Endothelial cell of umbilical vein (primary cell): ENCODE measurements around the gene SLC17A2. TPM values are rescaled to one million over a fixed set of nuclear protein-coding genes. Genes with fewer than 3 reads are reported as not detected.

Source experiments
- BruUV-seq: library from RNA; stranded (reverse); fragments of 400-500 nt; replicated peaks from 2 replicates; lab custom pipeline; 2021; lab: Mats Ljungman, UMichigan
- CTCF ChIA-PET: fragments of 300-600, 350-600 bp; sonication (Branson Sonifier 250); formaldehyde crosslinking; loops from one replicate; lab custom pipeline; 2021; ENCODE audit warnings: antibody characterized with exemption, inconsistent platforms; lab: Charles Lee
- POLR2A ChIA-PET: fragments of 300-600, 350-600 bp; sonication (Branson Sonifier 250); formaldehyde crosslinking; loops from one replicate; lab custom pipeline; 2021; ENCODE audit warnings: antibody characterized with exemption, inconsistent platforms; lab: Charles Lee
- DNase-seq: peaks from one replicate; pipeline ENCODE4 v3.0.0-alpha.2; 2011; ENCODE audit warnings: low read depth, low spot score
- FAIRE-seq: peaks from 2 replicates; lab custom pipeline; 2011; peaks lifted over from hg19 to GRCh38; lab: Jason Lieb, UNC
- H2AFZ ChIP-seq: 2 replicates; pipeline ENCODE4 v1.6.0; 2012; ENCODE audit warnings: low read depth, low read length, control low read depth, inconsistent platforms
- H3K27ac ChIP-seq: 2 replicates; pipeline ENCODE4 v1.5.1; 2011; ENCODE audit warnings: low read depth, mild to moderate bottlenecking, control low read depth, low read length, moderate library complexity; ENCODE audit not compliant: insufficient read depth
- H3K27me3 ChIP-seq, 2 experiments: 2 replicates each; pipeline versions ENCODE4 v1.6.0 to v1.6.1; 2011; ENCODE audit warnings: low read length in 2 of 2, mixed read lengths in 1 of 2; ENCODE audit not compliant: control insufficient read depth in 2 of 2, insufficient read depth in 2 of 2
- H3K36me3 ChIP-seq, 2 experiments: 2 replicates in 1 of 2; 3 replicates in 1 of 2; pipeline ENCODE4 v1.5.1; 2011; ENCODE audit warnings: low read length in 2 of 2, mild to moderate bottlenecking in 1 of 2, moderate library complexity in 1 of 2; ENCODE audit not compliant: control insufficient read depth in 2 of 2, insufficient read depth in 2 of 2; ENCODE audit errors: extremely low read depth in 1 of 2
- H3K4me1 ChIP-seq: 3 replicates; pipeline ENCODE4 v1.5.1; 2011; ENCODE audit warnings: mild to moderate bottlenecking, low read length; ENCODE audit not compliant: control insufficient read depth, insufficient read depth; ENCODE audit errors: extremely low read depth
- H3K4me2 ChIP-seq: 2 replicates; pipeline ENCODE4 v1.6.1; 2011; ENCODE audit warnings: low read length, control low read depth, mixed read lengths; ENCODE audit not compliant: insufficient read depth
- H3K4me3 ChIP-seq, 3 experiments: fragments of 200-600 bp in 1 of 3; sonication (generic), shearing (Covaris generic) in 1 of 3; replicated peaks in 1 of 3; 2 replicates each; pipeline ENCODE4 v1.5.1; 2011 to 2016; ENCODE audit warnings: control low read depth in 3 of 3, low read length in 3 of 3, mild to moderate bottlenecking in 2 of 3, inconsistent platforms in 1 of 3, low read depth in 1 of 3, moderate library complexity in 1 of 3; ENCODE audit not compliant: insufficient read depth in 1 of 3
- H3K79me2 ChIP-seq: 2 replicates; pipeline ENCODE4 v1.6.0; 2012; ENCODE audit warnings: low read length, inconsistent platforms; ENCODE audit not compliant: control insufficient read depth, insufficient read depth
- H3K9ac ChIP-seq: replicated peaks from 2 replicates; pipeline ENCODE3; 2011; ENCODE audit warnings: low read length, control low read depth; ENCODE audit not compliant: insufficient read depth; ENCODE audit errors: extremely low read depth
- H3K9me1 ChIP-seq: replicated peaks from 3 replicates; pipeline ENCODE4 v1.6.0; 2011; ENCODE audit warnings: mild to moderate bottlenecking, low read length; ENCODE audit not compliant: control insufficient read depth, insufficient read depth; ENCODE audit errors: extremely low read depth
- H3K9me3 ChIP-seq: replicated peaks from 2 replicates; pipeline ENCODE4 v1.5.1; 2012; ENCODE audit warnings: low read length, inconsistent platforms; ENCODE audit not compliant: control insufficient read depth, insufficient read depth
- H4K20me1 ChIP-seq: replicated peaks from 2 replicates; pipeline ENCODE3; 2011; ENCODE audit warnings: mild to moderate bottlenecking, low read length; ENCODE audit not compliant: control insufficient read depth, insufficient read depth; ENCODE audit errors: extremely low read depth
- EZH2 ChIP-seq: IDR thresholded peaks from 2 replicates; pipeline ENCODE4 v1.6.1; 2012; ENCODE audit warnings: borderline replicate concordance, low read depth, mild to moderate bottlenecking, moderate library complexity, low read length, inconsistent platforms; ENCODE audit not compliant: severe bottlenecking
- FOS ChIP-seq: IDR thresholded peaks from 2 replicates; pipeline ENCODE4 v1.6.1; 2011; ENCODE audit warnings: mild to moderate bottlenecking, low read length, moderate library complexity, borderline replicate concordance; ENCODE audit not compliant: insufficient read depth
- GATA2 ChIP-seq: IDR thresholded peaks from 2 replicates; pipeline ENCODE4 v1.7.0; 2011; ENCODE audit warnings: low read depth, mild to moderate bottlenecking, moderate library complexity, mixed read lengths, low read length; ENCODE audit not compliant: insufficient read length, insufficient read depth
- JUN ChIP-seq: IDR thresholded peaks from 2 replicates; pipeline ENCODE4 v1.6.1; 2011; ENCODE audit warnings: borderline replicate concordance, low read depth; ENCODE audit not compliant: insufficient read length, insufficient read depth
- MAX ChIP-seq: IDR thresholded peaks from 2 replicates; pipeline ENCODE4 v1.6.1; 2011; ENCODE audit not compliant: insufficient read depth, insufficient read length
- MYC ChIP-seq: IDR thresholded peaks from one replicate; pipeline ENCODE4 v1.6.1; 2011; ENCODE audit warnings: mild to moderate bottlenecking, low read depth, low read length
- POLR2A ChIP-seq: IDR thresholded peaks from 2 replicates; pipeline ENCODE4 v1.6.1; 2012; ENCODE audit warnings: low read depth, mild to moderate bottlenecking, control low read depth, low read length
- POLR2AphosphoS5 ChIP-seq: IDR thresholded peaks from 2 replicates; pipeline ENCODE4 v1.6.1; 2012; ENCODE audit warnings: low read depth, mild to moderate bottlenecking, control low read depth, low read length, moderate library complexity; ENCODE audit not compliant: insufficient read depth
- dilution Hi-C: fragments of 300-500 bp; cut with MboI; formaldehyde crosslinking; loops from one replicate; pipeline ENCODE4 v1.15.0; 2019; ENCODE audit warnings: low sequenced_read_pairs; ENCODE audit not compliant: extremely low pct_ligation_motif_present
- intact Hi-C: fragments of 100-400 bp; cut with micrococcal nuclease; formaldehyde crosslinking; loops from one replicate; pipeline ENCODE4 v1.10.0; 2022
- polyA plus RNA-seq, 4 experiments: library from polyadenylated mRNA; depleted of rRNA in 3 of 4; stranded (reverse) in 3 of 4; unstranded in 1 of 4; fragments of >200 nt; gene quantifications; 2 replicates each; pipeline versions ENCODE4 v1.2.1 to v1.2.3, GENCODE V29; 2011 to 2012; ENCODE audit warnings: missing spikeins in 1 of 4
- total RNA-seq: library from RNA; stranded (reverse); gene quantifications from 2 replicates; pipeline ENCODE4 v1.2.3, GENCODE V29; 2021
- TF ChIP-seq, protein P1 (sequence below), 2 donors: IDR thresholded peaks; 1 replicate in 1 of 2; 2 replicates in 1 of 2; pipeline ENCODE4 v1.5.1; 2011; ENCODE audit warnings: low read length in 2 of 2, mild to moderate bottlenecking in 2 of 2, moderate library complexity in 2 of 2, control low read depth in 1 of 2, inconsistent platforms in 1 of 2, low read depth in 1 of 2; ENCODE audit not compliant: insufficient read depth in 1 of 2; ENCODE audit errors: extremely low read depth in 1 of 2

Gene SLC17A2
- total and polyA plus RNA-seq, 2 donors (not counting 3 experiments of a cell fraction or from before 2014, with no cell fraction given): not detected

GRCh38 chr6:25971187-25971821 lies 40.8 kb upstream of the SLC17A2 start:
- ChIA-PET POLR2A (interaction anchor here (0.6 to 0.9 kb wide), 2 partner anchors 35 to 49 kb away, joined by 3 to 4 read pairs; a partner anchor contains a TSS), CTCF (interaction anchor here (1.0 to 1.3 kb wide), 3 partner anchors 8 to 21 kb away, joined by 4 to 15 read pairs (median 4); no protein-coding TSS in a partner anchor)
- Histone ChIP-seq H4K20me1 (no peaks in the 10 kb centered on the region), H3K4me3 (peak overlapping the region in 1 of 3 experiments; percentile 23), H3K36me3 (peaks cover 31 to 46% of the 10 kb centered on the region in 2 experiments), H3K9me3 (no peaks in the 10 kb centered on the region), H3K27me3 (no peaks in the 10 kb centered on the region), H3K79me2 (peaks cover 13% of the 10 kb centered on the region), H3K27ac (peak overlapping the region; percentile 89), H2AFZ (no peak overlapping the region), H3K4me1 (peaks cover 25% of the 10 kb centered on the region), H3K9ac (peak overlapping the region; percentile 70), H3K4me2 (peak overlapping the region; percentile 85), H3K9me1 (no peaks in the 10 kb centered on the region)
- FAIRE-seq (peak; percentile 99), DNase-seq (peak; percentile 90)
- dilution Hi-C loops: no loop called here
- BruUV-seq: no TSS peak
- intact Hi-C loops: loop anchor here (1.0 kb wide), 2 partner anchors 9 to 21 kb away; partner anchors contain the start of gene TRIM38
- TF ChIP-seq POLR2AphosphoS5 (no peak), FOS (peak; percentile 93), GATA2 (no peak), JUN (peak; percentile 94), MAX (no peak)

- dilution Hi-C loops: no loop called here
- intact Hi-C loops: no loop called here
- H3K27me3 ChIP-seq: no peaks in the 10 kb centered on the region
- ChIA-PET CTCF (interaction anchor here (1.2 kb wide), 2 partner anchors 24 to 57 kb away, joined by 3 to 4 read pairs; no protein-coding TSS in a partner anchor), POLR2A (no interaction called here)
- no peaks in the 10 kb centered on the region for H3K9me3 ChIP-seq
- H3K4me2 ChIP-seq: no peak overlapping the region
- no peak overlapping the region for H2AFZ ChIP-seq
- no peaks in the 10 kb centered on the region for H4K20me1 ChIP-seq
- DNase-seq (no peak), FAIRE-seq (no peak)
- H3K36me3 ChIP-seq: peaks cover 20 to 44% of the 10 kb centered on the region in 2 experiments
- no peak overlapping the region for H3K27ac ChIP-seq
- no peak overlapping the region for H3K9ac ChIP-seq
- H3K79me2 ChIP-seq: peaks cover 32% of the 10 kb centered on the region
- no peaks in the 10 kb centered on the region for H3K9me1 ChIP-seq
- no TSS peak for BruUV-seq
- TF ChIP-seq MYC: no peak
- no peak for TF ChIP-seq POLR2AphosphoS5
- TF ChIP-seq, protein P1, sequence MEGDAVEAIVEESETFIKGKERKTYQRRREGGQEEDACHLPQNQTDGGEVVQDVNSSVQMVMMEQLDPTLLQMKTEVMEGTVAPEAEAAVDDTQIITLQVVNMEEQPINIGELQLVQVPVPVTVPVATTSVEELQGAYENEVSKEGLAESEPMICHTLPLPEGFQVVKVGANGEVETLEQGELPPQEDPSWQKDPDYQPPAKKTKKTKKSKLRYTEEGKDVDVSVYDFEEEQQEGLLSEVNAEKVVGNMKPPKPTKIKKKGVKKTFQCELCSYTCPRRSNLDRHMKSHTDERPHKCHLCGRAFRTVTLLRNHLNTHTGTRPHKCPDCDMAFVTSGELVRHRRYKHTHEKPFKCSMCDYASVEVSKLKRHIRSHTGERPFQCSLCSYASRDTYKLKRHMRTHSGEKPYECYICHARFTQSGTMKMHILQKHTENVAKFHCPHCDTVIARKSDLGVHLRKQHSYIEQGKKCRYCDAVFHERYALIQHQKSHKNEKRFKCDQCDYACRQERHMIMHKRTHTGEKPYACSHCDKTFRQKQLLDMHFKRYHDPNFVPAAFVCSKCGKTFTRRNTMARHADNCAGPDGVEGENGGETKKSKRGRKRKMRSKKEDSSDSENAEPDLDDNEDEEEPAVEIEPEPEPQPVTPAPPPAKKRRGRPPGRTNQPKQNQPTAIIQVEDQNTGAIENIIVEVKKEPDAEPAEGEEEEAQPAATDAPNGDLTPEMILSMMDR (IDR thresholded peaks at IDR 0.05; ENCODE audit: extremely low read depth in 1 of 2, insufficient read depth in 1 of 2, low read depth in 1 of 2, low read length in 2 of 2): no peak
- TF ChIP-seq FOS: no peak
- no peak for TF ChIP-seq POLR2A
- TF ChIP-seq EZH2: no peak
- no peak for TF ChIP-seq JUN
- TF ChIP-seq GATA2: no peak
- TF ChIP-seq MAX: no peak
- no peak overlapping the region for H3K4me3 ChIP-seq
- peaks cover 35% of the 10 kb centered on the region for H3K4me1 ChIP-seq
Observed at GRCh38 chr6:25968769-25969168, 38.3 kb upstream of the SLC17A2 start.
